ENCODE measurements around the gene TTC7B.

DNA sequence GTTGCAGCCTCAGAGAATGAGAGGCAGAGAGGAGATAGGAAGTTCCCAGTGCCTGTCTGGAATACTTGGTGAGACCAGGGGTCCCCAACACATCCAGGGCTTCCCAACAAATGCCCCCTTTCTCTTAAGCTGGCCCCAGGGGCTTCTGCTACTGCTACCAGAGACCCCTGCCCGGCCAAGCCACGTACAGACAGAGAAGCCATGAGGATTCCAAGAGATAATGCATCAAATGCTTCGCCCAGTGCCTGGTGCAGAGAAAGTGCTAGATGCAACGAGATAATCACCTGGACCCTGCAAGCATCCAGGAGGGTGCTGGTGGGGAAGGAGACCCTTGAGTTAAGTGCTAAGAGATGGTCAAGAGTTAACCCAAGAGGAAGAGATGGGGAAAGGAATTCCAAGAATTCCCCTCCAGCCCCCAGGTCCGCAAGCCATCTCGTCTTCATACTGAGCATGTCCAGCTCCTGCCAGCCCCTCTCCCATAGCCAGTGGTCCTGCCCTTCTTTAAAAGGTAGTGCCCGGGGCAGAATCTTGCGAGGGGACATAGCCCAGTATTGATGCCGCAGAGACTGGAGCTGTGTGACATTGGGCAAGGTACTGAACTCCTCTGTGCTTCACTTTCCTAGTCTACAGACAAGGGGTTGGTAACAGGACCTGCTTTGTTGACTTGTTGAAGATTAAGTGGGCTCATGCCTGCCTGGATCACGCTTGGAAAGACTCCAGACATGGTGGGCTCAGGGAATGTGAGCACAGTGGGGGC, 316.1 kb downstream of the TTC7B start:
- TF ChIP-seq TAF1 (IDR thresholded peaks at IDR 0.05; ENCODE audit: borderline replicate concordance, insufficient read depth, low read length): no peak
- TF ChIP-seq, protein P1, sequence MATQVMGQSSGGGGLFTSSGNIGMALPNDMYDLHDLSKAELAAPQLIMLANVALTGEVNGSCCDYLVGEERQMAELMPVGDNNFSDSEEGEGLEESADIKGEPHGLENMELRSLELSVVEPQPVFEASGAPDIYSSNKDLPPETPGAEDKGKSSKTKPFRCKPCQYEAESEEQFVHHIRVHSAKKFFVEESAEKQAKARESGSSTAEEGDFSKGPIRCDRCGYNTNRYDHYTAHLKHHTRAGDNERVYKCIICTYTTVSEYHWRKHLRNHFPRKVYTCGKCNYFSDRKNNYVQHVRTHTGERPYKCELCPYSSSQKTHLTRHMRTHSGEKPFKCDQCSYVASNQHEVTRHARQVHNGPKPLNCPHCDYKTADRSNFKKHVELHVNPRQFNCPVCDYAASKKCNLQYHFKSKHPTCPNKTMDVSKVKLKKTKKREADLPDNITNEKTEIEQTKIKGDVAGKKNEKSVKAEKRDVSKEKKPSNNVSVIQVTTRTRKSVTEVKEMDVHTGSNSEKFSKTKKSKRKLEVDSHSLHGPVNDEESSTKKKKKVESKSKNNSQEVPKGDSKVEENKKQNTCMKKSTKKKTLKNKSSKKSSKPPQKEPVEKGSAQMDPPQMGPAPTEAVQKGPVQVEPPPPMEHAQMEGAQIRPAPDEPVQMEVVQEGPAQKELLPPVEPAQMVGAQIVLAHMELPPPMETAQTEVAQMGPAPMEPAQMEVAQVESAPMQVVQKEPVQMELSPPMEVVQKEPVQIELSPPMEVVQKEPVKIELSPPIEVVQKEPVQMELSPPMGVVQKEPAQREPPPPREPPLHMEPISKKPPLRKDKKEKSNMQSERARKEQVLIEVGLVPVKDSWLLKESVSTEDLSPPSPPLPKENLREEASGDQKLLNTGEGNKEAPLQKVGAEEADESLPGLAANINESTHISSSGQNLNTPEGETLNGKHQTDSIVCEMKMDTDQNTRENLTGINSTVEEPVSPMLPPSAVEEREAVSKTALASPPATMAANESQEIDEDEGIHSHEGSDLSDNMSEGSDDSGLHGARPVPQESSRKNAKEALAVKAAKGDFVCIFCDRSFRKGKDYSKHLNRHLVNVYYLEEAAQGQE (IDR thresholded peaks at IDR 0.05; ENCODE audit: insufficient read depth in 1 of 2, low read depth in 2 of 2, low read length in 2 of 2): no peak
- no peak for TF ChIP-seq SIN3A (IDR thresholded peaks at IDR 0.05; ENCODE audit: borderline replicate concordance, insufficient read depth, low read length)
- no peak for TF ChIP-seq POLR2AphosphoS5 (IDR thresholded peaks at IDR 0.05; ENCODE audit: low read depth, low read length)
- TF ChIP-seq FOXP2 (optimal IDR thresholded peaks at IDR 0.05; ENCODE audit: borderline replicate concordance, extremely low read depth, extremely low read length, insufficient read depth): no peak
